GM10266 (cell line): ENCODE measurements around the gene LETM1.

ENCODE experiments used
- DNase-seq: peaks from one replicate; pipeline ENCODE4 v3.0.0; 2012; ENCODE audit errors: extremely low spot score
- CTCF ChIP-seq: IDR thresholded peaks from 2 replicates; pipeline ENCODE4 v1.5.1; 2012; ENCODE audit warnings: mild to moderate bottlenecking, low read depth; ENCODE audit not compliant: control insufficient read depth, insufficient read depth; ENCODE audit errors: missing control alignments

LETM1 gene

GRCh38 chr4:1797861-1798579 lies 57.9 kb downstream of the LETM1 start:
- TF ChIP-seq CTCF: no peak
- DNase-seq: no peak

GRCh38 chr4:1797298-1797860 lies 58.6 kb downstream of the LETM1 start:
- TF ChIP-seq CTCF: no peak
- DNase-seq: no peak

GRCh38 chr4:1796486-1797204 lies 59.3 kb downstream of the LETM1 start:
- no peak for DNase-seq
- TF ChIP-seq CTCF: no peak

- DNase-seq: no peak
- TF ChIP-seq CTCF: no peak
Measured at GRCh38 chr4:1795299-1796195, 60.4 kb downstream of the LETM1 start.

GRCh38 chr4:1794809-1795298 lies 61.1 kb downstream of the LETM1 start:
- DNase-seq: no peak

More at GRCh38 chr4:1794809-1795298, 61.1 kb downstream of the LETM1 start:
- no peak for TF ChIP-seq CTCF
